K562 (cell line): ENCODE data around the gene TADA2A. TPM values are rescaled to one million over a fixed set of nuclear protein-coding genes. Genes with fewer than 3 reads are reported as not detected.

Experiments used
- ASH1L ChIP-seq: fragments of 450-650 bp; IDR thresholded peaks from 2 replicates; pipeline ENCODE4 v1.6.1; 2018; ENCODE audit warnings: borderline replicate concordance, mild to moderate bottlenecking, low read depth; ENCODE audit not compliant: partially characterized antibody
- ATF1 ChIP-seq, 2 experiments: fragments of 450-650 bp in 1 of 2; IDR thresholded peaks; 2 replicates each; pipeline ENCODE4 v1.6.1; 2016; ENCODE audit warnings: missing compliant biosample characterization in 1 of 2, missing genetic modification characterization in 1 of 2
- BRF2 ChIP-seq: IDR thresholded peaks from 3 replicates; pipeline ENCODE4 v1.6.1; 2011; ENCODE audit warnings: borderline replicate concordance, mild to moderate bottlenecking; ENCODE audit not compliant: insufficient read length, insufficient read depth
- CHD2 ChIP-seq: IDR thresholded peaks from 2 replicates; pipeline ENCODE4 v1.6.1; 2011; ENCODE audit warnings: low read depth, low read length
- CREB1 ChIP-seq, 2 experiments: sonication (generic) in 1 of 2; formaldehyde crosslinking in 1 of 2; IDR thresholded peaks; 2 replicates each; pipeline versions ENCODE4 v1.6.1 to v1.8.0; 2012 to 2022; ENCODE audit warnings: inconsistent platforms in 1 of 2, mild to moderate bottlenecking in 1 of 2, missing genetic modification reagents in 1 of 2, moderate library complexity in 1 of 2
- CREB3 ChIP-seq: fragments of 450-650 bp; conservative IDR thresholded peaks from 2 replicates; pipeline ENCODE4 v1.6.1; 2016; ENCODE audit warnings: missing genetic modification characterization, low read depth, mild to moderate bottlenecking, missing compliant biosample characterization, moderate library complexity
- CXXC5 ChIP-seq: fragments of 250-450 bp; sonication (Bioruptor Pico); IDR thresholded peaks from 2 replicates; pipeline ENCODE4 v1.8.0; 2022; ENCODE audit warnings: inconsistent platforms, mild to moderate bottlenecking, moderate library complexity
- ETS1 ChIP-seq: conservative IDR thresholded peaks from 2 replicates; pipeline ENCODE4 v1.6.1; 2011; ENCODE audit warnings: low read depth, mild to moderate bottlenecking, low read length; ENCODE audit not compliant: control insufficient read depth
- HMGXB4 ChIP-seq: sonication (generic); formaldehyde crosslinking; IDR thresholded peaks from 2 replicates; pipeline ENCODE4 v1.8.1; 2023; ENCODE audit warnings: mild to moderate bottlenecking, missing genetic modification reagents
- HNRNPL ChIP-seq: fragments of 200-400 bp; formaldehyde crosslinking; IDR thresholded peaks from 2 replicates; pipeline ENCODE4 v1.6.1; 2017; ENCODE audit warnings: low read depth, mild to moderate bottlenecking, low read length
- RBM14 ChIP-seq: fragments of 200-400 bp; formaldehyde crosslinking; IDR thresholded peaks from 2 replicates; pipeline ENCODE4 v1.6.1; 2018; ENCODE audit warnings: low read depth, mild to moderate bottlenecking, low read length, moderate library complexity, borderline replicate concordance; ENCODE audit not compliant: insufficient read depth
- RHOXF2B ChIP-seq: fragments of 250-450 bp; sonication (Bioruptor Pico); conservative IDR thresholded peaks from 2 replicates; pipeline ENCODE4 v1.5.1; 2021
- TAF9B ChIP-seq: fragments of 450-650 bp; IDR thresholded peaks from 2 replicates; pipeline ENCODE4 v1.6.1; 2018; ENCODE audit warnings: mild to moderate bottlenecking; ENCODE audit not compliant: partially characterized antibody
- TRIM25 ChIP-seq: fragments of 450-650 bp; IDR thresholded peaks from 2 replicates; pipeline ENCODE4 v1.7.0; 2016; ENCODE audit warnings: borderline replicate concordance
- ZFP91 ChIP-seq: sonication (generic); formaldehyde crosslinking; IDR thresholded peaks from 2 replicates; pipeline ENCODE4 v1.8.0; 2022; ENCODE audit warnings: mild to moderate bottlenecking, missing genetic modification reagents
- ZNF444 ChIP-seq: fragments of 250-450 bp; sonication (Bioruptor Pico); IDR thresholded peaks from 2 replicates; pipeline ENCODE4 v1.4.0; 2020; ENCODE audit warnings: mild to moderate bottlenecking, moderate library complexity
- ZNF79 ChIP-seq: fragments of 250-450 bp; sonication (Bioruptor Pico); IDR thresholded peaks from 2 replicates; pipeline ENCODE4 v1.4.0; 2020; ENCODE audit warnings: low read depth, mild to moderate bottlenecking, moderate library complexity
- polyA plus RNA-seq, 8 experiments: library from polyadenylated mRNA; depleted of rRNA in 4 of 8; stranded (reverse) in 5 of 8; unstranded in 3 of 8; fragments of >200 nt; fragmentation: Nextera tagmentation in 2 of 8; fragmentation: Illumina TruSeq in 1 of 8; extraction: Ambion mirVana in 2 of 8; extraction: Trizol in 1 of 8; gene quantifications; 2 replicates each; pipeline versions ENCODE4 v1.2.1 to v1.2.3, GENCODE V29; 2011 to 2014; ENCODE audit warnings: inconsistent platforms in 1 of 8, missing spikeins in 1 of 8
- total RNA-seq, 7 experiments: library from RNA; depleted of rRNA in 6 of 7; stranded (reverse); fragments of >200 nt in 6 of 7; fragmentation: Illumina TruSeq in 2 of 7; extraction: Trizol in 2 of 7; gene quantifications; 2 replicates each; pipeline versions ENCODE4 v1.2.1 to v1.2.3, GENCODE V29; 2011 to 2021; ENCODE audit warnings: low replicate concordance in 1 of 7

TADA2A gene
- total and polyA plus RNA-seq, 9 of the 15 experiments (the other 6 are each of a cell fraction or from before 2014, with no cell fraction given), result 13.8 to 37.7 (median 25.0) TPM

GRCh38 chr17:37406635-37407461, at the start of gene TADA2A, which contains the start of gene ACACA (continued):
- TF ChIP-seq HMGXB4 (no peak), RBM14 (no peak), ZFP91 (CRISPR knock-in tag) (no peak), TAF9B (peak; percentile 55), ZNF444 (CRISPR knock-in tag) (no peak), ZNF79 (CRISPR knock-in tag) (no peak), CHD2 (no peak), TRIM25 (no peak), HNRNPL (peak; percentile 73; the same call in 1 of the 2 replicates), RHOXF2B (no peak), ATF1 (CRISPR knock-in tag; IDR thresholded peaks at IDR 0.05) (no peak), ATF1 (tag; IDR thresholded peaks at IDR 0.05) (no peak), CREB1 (IDR thresholded peaks at IDR 0.05) (no peak), CREB1 (CRISPR knock-in tag; IDR thresholded peaks at IDR 0.05) (no peak), CREB3 (tag) (0 out of 2 replicates have a peak, but pooled peaks have one; percentile 23), CXXC5 (CRISPR knock-in tag) (peak; percentile 41), ASH1L (no peak), ETS1 (no peak), BRF2 (no peak)
